ENCODE results near the gene MBNL2.

The MBNL2 gene

DNA sequence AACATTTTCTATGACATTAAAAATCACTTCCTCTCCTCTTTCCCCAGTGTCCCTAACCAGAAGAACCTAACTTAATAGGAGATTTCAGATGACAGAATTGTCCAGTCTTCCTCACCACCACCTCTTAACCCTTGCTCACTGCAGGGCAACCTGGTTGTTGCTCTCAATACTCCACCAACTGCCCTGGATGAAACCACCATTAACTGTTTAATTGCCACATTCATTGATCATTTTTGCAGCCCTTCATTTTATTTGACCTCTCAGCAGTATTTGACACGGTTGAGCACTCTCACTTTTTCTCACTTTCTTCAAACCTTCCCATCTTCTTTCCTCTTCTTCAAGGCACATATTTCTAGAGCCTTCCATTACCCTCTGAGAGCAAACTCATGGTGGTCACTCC lies 84.0 kb downstream of the MBNL2 start:
- no peak for DNase-seq

DNA sequence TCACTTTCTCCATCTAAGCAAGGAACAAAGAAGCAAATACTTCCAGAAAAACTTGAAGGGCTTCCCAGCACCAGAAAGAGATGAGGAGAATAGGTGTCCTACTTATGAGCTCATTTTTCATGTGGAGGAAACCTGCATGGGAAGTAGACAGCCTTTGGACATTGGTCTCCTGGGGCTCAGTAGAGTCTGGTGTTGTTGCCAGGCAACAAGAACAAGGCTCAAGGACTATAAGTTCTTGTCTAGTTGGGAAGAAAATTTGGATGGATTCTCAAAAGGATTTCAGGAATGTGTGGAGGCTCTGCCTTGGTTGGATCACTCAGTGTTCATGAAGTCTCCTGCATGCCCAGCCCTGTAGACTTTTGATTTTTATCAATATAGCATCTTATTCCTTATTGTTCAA lies 84.5 kb downstream of the MBNL2 start:
- no peak for DNase-seq

DNA sequence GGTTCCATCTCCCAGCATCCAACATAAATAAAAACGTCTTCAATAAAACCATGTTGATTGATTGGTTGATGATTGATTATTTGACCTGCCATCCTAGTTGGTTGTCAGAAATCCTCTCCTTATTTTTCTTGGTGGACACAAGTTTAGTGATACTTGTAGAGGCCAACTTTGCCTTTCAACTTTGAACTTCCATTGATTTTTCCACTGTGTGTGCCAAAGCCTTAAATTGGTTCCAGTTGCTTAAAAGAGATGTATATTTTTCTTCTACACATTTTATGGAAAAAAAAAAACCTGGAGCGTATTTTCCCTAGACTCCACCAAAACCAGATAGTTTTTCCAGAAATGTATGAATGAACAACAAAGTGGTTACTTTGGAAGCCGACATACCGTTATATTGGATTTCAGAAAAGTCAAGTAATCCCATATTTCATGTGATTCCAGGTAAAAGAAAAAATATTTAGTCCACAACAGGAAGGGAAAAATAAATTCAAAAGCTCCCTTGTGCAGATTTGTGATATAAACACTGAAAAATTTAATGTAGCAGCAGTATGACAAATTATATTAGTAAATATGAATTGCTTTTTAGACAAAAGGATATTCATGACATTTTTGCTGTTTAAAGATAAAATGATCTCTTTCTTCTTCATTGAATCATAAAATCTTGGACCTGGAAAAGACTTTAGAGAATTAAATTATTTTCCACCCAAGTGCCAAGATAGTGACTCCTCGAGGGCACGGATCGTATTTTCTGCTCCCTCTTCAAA lies 85.2 kb downstream of the MBNL2 start:
- DNase-seq: no peak

DNA sequence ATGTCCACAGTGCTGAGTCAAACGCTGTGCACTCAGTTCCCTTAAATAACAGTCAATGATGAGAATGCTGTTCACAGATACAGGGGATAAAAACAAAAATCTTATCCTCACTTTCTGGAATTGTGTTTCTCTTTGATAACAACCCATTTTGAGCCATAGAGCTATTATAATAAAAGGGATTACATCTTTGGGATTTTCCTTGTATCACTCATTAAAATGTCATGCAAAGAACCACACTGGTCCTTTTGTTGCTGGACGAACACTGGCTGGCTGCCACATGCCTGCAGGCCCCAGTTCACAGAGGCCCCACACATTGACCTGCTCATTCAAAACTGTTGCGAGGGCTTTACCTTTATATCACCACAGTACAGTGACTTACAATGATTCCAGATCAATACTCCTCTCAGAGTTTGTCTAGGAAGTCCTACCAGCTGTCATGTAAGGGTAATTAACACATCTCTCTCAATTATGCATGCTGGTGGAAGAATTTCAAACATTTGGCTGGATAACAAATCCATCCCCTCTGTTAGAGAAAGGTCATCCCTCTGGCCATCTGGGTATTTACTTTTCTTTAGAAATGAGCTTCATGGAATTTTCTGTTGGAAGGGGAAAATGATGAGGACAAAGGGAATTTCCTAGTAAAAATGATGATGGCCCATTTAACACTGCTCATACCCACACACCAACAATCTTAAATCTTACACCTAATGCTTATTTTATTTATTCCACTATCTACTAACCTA lies 85.9 kb downstream of the MBNL2 start:
- no peak for DNase-seq

DNA sequence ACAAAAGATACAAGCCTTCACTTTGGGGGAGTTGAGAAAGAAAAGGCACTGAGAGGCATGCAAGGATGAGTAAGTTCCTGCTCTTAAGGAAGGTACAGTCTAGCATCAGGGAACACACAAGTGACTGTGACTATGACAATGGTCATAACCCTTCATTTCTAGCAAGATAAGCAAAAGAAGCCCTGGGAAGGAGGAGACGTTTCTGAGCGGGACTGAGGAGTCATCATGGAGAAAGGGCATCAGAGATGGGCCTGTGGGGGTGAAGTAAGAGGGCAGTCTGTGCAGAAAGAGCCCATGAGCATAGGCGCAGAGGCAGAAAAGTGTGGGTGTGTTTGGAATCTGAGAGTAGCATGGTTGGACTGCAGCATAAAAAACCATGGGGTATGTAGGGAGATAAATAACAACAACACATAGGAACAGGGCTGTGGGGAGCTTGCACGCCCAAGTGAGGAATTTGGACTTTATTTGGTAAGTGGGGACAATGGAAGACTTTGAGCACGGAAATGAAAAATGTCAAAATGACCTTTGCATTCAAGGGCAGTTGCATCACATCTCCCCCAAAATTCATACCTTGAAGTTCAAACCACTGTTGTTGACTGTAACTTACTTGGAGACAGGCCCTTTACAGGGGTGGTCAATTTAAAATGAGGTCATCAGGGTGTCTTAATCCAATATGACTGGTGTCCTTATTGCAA lies 86.7 kb downstream of the MBNL2 start:
- DNase-seq: no peak

DNA sequence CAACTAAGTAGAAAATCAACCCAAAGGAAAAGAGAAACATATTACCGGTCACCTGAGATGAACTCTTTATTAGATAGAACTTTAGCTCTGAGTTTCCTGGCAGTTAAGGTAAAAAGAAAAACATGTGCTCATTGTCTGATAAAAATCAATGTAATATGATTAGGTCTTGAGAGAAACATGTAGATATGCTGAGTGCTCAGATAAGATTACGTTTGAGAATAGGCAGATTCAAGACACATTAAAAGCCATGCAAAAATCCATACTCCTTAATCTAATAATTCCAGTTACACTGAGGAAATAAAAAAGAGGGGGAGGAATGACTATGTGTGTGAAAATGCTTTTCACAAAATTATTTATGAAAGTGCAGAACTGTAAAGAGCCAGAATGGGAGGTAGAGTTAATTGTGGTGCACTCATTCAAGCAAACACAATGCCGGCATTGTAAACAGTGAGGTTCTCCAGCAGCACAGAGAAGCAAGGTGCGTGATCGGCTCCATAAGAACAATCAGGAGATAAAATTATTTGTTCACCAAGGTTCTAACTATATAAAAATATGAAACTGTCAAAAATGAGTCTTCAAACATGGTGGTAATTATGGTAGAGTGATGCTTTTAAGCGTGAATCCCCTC lies 88.8 kb downstream of the MBNL2 start:
- DNase-seq: peak; percentile 13

DNA sequence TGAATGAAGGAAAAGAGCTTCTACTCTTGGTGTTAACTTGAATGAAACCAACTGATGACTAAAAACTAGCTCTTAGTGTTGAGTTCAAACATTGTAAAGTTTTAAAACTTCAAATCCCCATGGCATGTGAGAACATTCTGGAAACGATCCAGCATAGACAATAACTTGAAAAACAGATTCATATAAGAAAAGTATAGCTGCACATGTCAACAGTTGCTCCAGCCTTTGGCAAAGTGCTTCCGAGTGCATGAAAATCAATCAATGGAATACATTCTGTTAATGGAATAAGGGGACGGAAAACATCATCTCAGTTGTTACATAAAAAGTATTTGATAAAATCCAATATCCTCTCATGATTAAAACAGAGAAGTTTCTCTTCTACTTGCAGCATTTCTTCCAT lies 89.8 kb downstream of the MBNL2 start:
- no peak for DNase-seq

DNA sequence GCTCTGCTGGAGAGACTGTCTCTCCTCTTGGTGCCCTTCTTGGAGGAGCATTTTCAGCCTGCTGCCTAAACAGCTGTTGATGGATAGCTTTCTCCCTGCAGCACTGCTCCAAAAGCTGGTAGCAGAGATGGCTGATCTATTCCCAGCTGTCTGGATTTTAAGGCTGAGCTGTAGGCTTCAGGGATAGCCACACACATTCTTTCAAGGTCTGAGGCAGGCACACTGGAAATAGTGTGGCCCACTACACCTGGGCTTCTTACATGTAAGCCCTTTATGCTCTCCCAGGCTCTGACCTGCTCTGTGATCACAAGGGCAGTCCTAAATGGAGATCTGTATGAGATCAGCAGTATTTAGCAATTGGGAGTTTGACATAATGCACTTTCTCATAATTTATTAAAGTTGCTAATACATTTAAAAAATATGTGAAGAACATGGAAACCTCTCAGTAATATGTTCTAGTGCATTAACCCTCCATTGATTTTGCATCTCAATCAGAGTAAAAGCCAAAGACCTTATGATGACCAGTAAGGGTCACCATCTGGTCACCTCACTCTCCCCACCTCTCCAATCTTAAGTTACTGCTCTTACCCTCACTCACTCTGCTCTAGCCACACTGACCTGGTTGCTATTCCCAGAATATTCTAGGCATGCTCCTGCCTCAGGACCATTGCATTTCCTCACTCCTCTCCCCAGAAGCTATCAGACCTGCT lies 91.6 kb downstream of the MBNL2 start:
- DNase-seq: no peak

DNA sequence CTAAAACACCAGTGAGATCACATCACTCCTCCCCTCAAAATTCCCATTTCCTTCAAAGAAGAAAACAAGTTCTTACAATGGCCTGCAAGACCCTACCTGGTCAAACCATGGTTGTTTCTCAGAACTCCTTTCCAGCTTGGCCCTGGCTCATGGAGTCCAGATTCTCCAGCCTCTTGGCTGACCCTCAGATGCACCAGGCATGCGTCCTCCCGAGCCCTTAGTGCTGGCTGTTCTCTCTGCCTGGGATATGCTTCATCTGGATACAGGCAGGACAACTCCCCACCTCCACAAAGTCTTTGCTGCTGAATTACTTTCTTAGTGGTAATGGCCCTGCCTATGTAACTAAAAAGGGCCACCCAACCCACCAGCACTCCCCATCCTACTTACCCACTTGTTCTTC lies 94.3 kb downstream of the MBNL2 start:
- no peak for DNase-seq

DNA sequence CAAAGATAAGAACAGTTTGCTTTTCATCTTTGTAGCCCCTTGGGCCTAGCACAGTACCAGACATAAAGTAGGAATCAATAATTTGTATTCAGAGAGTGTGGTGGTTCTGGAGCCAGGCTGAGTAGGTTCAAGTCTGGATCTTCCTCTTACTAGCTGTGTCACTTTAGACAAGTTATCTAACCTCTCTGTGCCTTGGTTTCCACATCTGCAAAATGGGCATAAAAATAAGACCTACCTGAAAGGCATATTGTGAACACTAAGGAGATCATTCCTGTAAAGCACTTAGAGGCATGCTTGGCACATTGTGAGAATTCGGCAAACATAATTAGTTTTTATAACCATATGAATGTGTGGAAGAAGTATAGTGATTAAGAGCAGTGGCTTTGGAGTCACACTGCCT lies 95.8 kb downstream of the MBNL2 start:
- no peak for DNase-seq

DNA sequence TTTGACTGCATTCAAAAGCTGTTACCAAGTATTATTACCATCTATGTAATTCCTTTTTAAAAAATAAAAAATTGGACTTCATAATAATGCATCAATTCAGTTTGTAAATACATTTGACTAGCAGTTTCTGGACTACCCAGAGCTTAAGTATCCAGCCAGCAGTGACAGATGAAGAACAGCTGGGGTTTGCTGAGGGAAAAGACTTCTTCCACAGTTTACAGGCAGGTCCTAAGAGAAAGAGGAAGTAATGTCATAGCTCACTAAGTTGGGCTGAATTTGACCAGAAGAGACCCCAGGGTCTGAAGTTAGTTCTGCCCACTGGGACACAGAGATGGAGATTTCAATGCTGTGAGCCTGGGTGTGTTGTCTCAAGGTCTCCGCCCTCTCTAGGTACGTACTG lies 96.4 kb downstream of the MBNL2 start:
- no peak for DNase-seq

DNA sequence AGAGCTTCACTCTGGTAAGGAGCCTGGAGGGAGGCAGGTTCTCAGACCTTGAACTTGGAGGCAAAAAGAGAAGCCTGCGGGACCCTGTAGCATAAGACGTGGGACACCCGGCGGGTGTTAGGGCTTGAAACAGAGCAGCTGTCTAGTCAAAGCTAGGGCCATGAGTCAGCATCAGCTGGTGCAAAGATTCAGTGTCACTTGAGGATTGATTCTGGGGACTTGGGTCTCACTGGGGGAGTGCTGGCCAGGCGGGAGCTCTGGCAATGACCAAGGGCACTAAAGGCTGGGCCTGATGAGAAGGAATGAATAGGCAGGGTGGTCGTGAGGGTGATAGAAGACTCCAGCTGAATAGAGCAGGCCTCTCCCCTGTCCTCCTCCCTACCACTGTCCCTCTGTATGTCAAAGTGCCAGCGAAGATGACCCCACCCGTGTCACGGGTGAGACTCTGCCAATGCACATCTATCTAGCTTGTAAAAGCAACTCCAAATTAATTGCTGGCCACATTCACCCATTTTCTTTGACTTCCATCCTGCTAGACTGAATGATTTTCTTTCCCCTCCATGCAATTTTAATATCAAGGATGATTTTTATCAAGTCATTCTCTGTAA lies 97.1 kb downstream of the MBNL2 start:
- DNase-seq: no peak

DNA sequence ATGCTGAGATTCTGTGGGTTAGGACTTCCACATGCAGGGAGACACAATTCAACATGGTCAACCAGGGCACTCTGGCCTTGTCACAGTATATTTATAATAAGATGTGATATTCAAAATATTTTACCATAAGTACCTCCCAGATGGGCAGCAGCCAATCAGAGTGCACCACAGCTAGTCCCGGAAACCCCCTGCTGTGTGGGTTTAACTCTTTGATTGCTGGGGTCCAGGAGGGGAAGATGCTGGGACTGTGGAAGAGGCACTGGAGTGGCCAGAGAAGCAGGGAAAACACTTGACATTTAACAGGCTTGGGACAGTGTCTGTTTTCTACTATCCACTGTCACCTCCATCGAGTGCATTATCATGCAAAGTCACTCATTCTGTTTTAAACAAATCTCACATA lies 99.0 kb downstream of the MBNL2 start:
- no peak for DNase-seq

DNA sequence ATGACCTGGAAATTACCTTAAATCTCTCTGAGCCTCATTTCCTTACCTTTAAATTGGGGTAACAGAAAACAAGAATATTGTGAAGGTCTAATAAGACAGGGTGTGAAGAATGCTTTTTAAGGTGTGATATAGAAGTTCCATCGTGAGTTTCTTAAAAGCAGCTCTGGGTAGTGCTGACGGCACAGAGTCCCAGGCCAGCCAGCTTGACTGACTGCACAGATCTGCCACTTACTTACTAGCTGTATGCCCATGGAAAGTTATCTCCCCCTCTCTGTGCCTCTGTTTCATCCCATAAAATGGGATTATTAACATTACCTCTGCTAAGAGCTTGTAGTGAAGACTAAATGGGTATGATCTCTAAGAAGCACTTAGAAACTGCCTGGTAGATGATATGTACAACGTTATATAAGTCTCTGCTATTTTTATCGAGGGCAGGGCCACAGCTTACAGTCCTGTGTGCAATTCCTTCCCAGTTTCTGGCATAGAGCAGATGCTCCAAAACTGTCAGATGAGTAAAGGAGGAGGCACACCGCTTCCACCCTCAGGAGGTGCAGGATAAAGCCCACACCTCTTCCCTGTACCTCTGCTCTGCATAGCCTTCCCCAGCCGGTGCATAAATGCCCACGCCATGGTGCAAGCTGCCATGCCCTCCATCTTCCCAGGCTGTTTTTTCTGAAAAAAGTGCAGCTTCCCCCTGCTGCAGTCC lies 99.6 kb downstream of the MBNL2 start:
- no peak for DNase-seq

DNA sequence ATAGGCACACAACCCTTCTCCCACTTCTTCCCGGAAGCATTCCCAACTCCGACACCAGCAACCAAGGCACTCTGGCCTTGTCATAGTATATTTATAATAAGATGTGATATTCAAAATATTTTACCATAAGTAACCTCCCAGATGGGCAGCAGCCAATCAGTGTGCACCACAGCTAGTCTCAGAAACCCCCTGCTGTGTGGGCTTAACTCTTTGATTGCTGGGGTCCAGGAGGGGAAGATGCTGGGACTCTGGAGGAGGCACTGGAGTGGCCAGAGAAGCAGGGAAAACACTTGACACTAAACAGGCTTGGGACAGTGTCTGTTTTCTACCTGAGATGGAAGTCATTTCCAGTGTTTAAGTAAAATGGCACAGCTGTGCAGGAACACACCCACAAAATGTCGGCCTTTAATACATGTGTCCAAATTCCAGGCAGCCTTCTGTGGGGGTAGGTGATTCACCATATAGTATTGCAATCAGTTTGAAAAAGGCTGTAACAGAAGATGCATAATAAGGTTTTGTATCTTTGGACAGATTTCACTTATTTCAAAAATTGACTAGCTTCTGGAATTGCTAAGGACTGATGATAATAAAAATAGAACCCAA lies 100.7 kb downstream of the MBNL2 start:
- no peak for DNase-seq

DNA sequence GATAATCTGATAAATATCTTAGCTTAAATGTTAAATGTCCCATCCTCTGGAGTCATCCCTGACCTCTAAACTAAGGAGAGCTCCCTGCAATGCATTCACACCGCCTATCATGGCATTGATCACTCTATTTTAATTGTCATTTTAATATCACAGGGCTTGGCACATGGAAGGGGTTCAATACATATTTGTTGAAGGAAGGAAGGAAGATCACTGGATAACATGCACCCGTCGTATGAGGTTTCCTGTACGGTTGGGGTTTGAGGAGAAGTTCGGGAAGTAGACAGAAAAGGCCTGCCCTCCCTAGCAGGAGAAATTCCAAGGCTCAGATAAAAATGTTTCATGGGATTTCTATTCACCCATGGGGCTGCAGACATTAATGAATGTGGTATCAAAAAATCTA lies 102.0 kb downstream of the MBNL2 start:
- no peak for DNase-seq

DNA sequence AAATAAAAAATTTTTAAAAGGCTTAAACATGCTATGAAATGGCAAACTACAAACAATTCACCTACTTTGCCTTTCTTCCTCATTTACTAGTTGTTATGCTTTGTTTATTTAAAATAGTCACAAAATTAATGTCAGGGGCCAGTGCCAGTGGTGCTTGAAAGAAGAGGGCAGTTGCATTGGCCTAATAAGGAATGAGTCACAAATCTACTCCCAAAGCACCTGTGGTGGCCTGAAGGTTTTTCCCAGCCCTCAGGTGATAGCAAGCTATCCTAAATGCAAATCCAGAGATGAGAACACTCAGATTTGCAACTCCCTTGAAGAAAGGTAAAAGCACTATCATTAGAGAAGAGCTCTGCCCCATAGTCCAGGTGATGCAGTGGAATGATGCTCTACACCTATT lies 103.6 kb downstream of the MBNL2 start:
- DNase-seq: no peak

DNA sequence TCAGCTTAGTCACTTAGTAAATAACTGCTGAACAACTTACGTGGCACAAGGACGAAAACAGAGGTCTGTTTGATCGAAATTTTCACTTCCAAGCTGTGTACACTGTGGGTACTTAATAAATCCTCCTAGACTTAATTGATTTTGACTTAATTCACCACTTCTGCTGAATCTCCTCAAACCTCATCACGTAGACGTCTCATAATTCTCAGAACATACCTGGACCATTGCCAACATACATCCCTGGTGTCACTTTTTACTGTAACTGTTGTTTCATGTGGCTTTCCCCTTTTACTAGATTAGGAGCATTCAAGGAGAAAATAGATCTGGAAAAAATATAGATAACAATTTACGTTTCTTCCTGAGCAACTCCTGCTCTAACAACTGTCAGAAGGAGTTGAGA lies 105.0 kb downstream of the MBNL2 start:
- DNase-seq: no peak

DNA sequence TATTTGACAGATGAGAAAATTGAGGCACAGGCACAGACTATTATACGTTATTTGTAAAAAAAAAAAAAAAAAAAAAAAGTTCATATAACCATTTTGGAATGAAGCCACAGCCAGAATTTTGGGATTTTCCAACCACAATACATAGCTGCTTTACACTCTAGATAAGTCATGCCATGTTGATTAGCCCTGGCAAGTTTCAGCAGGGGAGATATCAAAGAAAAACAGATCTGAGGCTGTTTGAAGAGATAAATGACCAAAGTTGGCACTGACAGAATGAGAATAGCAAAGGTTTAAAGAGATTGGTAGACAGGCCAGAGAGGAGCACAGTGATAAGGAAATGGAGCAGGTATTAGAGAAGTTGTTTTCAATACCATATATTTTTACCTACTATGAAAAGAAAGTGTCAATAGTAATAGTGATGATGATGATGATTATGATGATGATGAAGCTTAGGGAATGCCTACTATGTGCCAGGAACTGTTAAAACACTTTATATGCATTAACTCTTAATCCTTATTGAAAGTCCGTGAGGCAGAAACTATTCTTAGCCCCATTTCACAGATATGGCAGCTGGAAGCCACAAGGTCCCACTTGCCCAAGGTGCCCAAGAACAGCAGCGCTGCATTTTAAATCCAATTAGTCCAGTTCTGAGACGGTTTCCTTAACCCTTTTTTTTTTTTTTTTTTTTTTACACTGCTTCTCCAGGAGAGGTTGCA lies 105.5 kb downstream of the MBNL2 start:
- no peak for DNase-seq

DNA sequence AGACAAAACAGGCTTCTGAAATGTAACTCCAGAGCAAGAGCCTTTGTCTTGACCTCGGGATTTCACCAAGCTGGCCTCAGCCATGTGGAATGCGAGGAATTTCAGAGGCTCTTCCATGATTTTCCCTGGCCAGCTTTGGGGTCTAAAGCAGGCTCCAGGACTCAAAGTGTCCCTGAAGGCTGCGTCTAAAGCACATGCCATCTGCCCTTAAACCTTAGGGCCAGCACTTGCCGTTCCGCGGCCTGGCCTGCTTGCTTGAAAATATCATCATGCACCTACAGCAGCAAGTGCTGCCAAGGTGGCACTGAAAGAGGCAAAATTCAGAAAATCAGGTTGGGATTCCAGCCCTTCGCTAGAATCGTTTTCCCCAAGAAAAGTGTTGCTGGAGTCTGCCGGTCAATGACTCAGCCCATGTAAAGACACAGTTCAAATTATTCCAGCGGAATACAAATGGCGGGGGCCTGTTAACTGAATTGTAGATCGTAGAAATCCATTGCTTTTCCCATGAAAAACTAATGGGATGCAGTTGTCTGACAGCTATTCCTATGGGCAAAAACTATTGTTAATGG lies 106.2 kb downstream of the MBNL2 start:
- no peak for DNase-seq

All from NCI-H1105 treated with DMSO at 0.1 percent for 48 hours (cell line).